GM18873 (cell line): ENCODE results near the gene UBE2J1.

Experiments used
- ATAC-seq: cut with Tn5 transposase; IDR thresholded peaks from one replicate; pipeline ENCODE4 v1.9.1; 2021; ENCODE audit warnings: mild to moderate bottlenecking, moderate library complexity, moderate number of reproducible peaks; ENCODE audit not compliant: unreplicated experiment, low FRiP score

Gene UBE2J1

DNA sequence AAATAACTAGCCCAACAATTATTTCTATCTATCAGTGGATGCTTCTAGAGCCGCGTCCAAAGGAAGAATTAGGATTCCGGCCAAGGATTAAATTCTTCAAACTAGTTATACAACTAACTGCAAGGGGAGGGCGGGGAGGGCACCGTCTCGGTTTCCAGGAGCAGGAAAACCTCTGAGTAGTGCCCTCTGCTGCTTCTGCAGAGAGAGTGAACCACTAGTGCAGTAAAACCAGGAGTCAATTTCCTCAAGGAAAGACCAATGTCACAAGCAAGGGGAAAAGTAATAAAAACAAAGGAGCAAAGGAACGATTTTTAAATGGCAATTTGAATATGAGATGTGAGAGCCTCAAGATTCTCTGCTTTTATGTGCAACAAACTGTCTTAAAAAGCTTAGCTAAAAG is 16.5 kb upstream of the UBE2J1 start:
- no peak for ATAC-seq

DNA sequence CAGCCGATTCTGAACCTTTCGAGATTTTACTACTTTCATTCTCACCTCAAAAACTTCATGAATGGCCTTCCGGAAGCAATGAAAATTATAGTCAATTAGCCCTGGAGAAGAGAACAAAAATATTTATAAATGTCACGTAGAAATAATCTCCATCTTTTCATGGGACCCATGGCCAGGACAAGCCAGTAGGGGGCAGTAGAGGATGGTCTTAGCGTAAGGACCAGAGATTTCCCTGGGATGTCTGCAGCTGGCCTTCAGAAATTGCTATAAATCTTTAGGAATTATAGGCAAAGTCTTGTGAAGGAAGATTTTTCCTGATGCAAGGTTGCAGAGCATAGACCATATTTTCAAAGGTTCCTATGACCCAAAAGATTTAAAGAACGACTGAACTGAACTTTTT is 15.6 kb upstream of the UBE2J1 start:
- ATAC-seq, result no peak

DNA sequence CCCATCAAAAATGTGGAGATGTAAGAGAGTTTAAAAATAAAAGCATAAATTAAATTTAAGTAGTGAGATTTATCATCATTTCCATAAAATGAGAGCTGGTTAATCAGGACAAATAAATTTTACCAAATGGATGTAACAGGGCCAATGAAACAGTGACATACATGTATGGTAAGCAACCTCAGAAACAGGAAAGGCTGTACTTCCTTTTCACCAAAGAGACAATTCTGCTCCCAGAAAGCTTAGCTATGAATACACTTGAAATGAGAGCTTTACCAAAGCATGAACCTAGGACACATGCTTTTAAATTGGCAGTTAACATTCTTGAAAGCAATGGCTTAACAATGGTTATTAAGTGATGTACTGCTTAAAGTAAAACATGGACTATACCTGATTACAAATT is 12.1 kb upstream of the UBE2J1 start:
- no peak for ATAC-seq

DNA sequence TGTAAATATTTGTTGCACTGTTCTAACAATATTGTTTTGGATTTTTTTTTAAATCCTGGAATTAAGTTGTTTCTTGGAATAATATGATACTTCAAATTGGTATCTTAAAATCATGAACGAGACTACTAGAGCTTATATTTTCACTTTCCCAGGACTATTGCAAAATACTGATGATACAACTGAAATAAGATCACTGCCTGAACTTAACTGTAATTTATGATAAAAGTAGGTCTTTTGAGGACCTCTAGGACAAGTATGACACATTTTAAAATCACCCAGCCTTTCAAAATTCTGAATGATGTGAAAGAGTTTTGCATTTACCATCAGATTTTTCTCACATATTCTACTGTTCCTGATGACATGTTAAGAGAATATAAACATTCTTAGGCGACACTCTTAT is 8.6 kb upstream of the UBE2J1 start:
- no peak for ATAC-seq

DNA sequence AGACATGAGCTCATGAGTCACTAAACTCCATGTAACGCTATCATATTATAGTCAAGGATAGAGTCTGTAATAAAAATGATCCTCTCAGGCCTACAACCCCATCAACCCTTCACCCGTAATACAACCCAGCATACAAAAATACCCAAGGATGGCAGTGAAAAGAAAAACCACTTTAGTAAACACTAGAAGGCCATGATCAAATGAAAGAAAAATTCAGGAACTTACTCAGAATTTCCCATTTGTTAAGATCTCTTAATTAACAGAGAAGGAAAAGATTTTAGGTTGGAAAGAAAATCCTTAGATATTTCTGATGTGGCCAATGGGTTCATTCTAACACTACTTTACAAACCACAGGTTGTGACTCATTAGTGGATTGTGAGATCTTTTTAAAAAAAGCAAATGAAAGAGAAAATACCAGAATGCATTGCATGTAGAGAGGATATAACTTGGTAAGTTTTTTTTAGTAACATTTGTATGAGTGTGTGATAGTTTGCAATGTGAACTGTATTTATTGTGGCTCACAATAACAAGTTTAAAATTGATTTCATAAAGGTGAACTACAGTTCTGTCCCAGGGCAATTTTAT is 8.0 kb upstream of the UBE2J1 start:
- ATAC-seq, result peak; percentile 44

DNA sequence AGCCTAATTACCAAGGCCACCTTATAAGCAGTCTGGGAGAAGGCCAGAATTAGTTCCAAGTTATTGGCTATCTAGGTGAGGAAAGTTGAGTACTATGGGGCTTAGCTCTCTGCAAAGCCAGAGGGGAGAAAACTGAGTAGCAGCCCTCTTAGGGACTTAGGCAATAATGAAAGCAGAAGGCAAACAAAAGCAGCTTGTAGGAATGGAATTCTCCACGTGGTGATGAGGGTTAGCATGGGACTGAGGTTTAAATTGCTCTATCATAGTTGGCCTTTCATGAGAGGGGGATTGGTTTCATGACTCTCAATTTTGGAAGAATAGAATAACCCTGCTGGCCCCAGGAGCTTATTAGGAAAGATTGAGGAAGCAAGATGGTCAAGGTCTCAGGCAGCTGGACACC is 7.0 kb upstream of the UBE2J1 start:
- ATAC-seq, result no peak

DNA sequence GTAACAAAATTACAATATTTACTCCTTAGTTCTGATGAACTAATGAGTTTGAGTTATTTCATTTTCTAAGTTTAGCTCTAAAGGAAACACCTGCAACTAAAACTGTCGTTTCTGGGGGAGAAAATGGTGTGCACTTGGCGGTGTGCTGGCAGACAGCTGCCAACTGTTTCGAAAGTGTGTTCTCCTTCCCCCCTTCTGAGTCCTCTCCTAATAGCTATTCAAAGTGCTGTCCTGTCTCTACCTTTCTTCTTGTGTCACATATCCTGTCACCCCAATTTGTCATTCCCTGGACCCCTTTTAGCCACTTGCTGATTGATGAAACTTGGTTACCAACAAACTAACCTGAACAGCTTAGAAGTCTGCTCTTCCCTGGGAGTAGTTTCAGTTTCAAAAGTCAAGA is 4.9 kb upstream of the UBE2J1 start:
- peak; percentile 51 for ATAC-seq

DNA sequence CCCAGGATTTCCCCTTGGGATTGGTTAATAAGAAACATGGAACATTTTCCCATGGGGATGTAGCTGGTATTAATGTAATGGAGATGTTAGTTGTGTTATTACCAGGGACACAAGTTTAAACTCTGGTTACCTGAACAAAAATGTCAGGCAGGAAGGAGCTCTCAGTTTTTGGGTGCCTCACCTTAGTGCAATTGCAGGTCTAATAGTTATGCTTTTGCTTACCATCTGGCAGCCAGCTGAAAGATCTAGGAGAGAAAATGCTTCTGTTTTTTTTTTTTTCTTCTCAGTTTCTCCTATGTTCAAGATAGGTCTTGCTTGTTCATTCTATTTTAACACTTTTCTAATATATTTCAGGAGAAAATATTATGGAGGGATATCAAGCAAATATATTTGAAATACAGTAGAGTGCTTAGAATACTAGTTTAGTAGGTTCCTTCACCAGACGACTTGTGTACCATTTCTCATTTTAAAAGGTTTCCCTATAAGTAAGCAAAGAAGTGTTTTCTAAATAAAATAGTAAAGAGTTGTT is 4.2 kb upstream of the UBE2J1 start:
- ATAC-seq, result no peak

DNA sequence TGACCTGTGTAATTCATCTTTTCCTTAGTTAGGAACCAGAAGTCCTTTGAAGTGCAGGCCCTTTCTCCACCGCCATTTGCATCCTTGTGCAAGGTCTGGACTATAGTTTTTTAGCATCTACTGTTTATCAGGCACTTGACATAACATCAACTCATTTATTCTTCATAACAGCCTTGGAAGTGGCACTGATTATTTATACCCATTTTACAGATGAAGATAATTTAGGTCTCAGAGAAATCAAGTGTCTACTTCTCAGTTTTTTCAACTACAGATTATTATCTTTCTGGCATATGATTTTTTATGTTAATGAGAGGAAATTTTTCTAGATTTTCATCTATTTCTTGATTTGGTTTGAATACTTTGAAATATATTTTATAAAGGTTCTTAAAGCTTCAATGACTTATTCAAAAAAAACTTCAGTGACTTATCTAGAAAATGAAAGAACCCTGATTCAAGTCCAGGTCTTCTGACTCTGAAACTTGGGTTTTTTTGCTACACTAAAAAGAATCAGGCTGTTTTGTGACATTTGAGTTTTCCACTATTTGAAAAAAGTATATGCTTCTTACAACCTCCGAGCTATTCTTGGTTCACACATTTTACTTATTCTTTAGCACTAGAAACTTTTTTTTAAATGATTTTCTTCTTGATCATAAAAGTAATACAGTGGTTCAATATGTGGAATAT is 3.1 kb upstream of the UBE2J1 start:
- ATAC-seq, result no peak

DNA sequence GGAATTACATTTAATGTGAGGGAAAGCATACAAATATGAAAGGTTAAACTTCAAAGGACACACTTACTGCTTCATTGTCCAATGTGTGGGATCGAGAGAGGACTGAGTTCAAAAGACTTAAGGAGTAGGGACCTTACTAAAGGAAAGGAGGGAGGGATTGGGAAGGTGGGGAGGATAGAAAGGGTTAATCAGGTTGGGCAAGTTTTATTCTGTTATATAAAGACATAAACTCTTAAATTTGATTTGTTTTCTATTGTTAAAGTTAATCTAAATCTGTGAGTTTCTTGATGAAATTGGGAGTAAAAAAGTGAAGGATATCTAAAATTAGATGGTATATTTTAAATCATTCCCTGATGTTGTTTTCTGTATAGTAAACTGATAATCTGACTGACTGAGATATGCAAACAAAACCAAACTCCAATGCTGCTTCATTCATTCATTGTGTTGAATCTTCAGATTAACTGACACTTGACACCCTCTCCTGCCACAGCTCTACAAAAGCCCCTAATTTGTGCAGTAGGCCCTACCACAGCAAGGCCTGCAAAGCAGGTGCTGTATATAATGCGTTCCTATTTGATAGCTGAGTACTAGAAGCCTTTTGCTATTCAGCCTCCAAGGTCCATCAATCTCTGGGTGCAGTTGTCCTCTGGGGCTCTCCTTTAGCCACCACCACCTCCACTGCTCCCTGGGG is 1.3 kb upstream of the UBE2J1 start:
- peak; percentile 19 for ATAC-seq

DNA sequence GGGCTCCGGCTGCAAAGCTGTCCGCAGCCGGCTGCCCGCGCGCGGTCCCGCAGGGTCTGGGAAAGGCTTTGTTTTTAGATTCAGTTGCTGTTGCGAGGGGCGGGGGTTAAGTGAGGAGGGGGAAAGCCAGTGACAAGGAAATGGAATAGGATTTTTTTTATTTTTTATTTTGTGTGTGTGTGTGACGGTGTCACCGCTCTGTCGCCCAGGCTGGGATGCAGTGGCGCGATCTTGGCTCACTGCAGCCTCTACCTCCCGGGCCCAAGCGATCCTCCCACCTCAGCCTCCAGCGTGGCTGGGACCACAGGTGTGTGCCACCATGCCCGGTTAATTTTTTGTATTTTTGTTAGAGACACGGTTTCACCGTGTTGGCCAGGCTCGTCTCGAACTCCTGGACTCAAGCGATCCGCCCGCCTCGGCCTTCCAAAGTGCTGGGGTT is 615 bp upstream of the UBE2J1 start:
- no peak for ATAC-seq

DNA sequence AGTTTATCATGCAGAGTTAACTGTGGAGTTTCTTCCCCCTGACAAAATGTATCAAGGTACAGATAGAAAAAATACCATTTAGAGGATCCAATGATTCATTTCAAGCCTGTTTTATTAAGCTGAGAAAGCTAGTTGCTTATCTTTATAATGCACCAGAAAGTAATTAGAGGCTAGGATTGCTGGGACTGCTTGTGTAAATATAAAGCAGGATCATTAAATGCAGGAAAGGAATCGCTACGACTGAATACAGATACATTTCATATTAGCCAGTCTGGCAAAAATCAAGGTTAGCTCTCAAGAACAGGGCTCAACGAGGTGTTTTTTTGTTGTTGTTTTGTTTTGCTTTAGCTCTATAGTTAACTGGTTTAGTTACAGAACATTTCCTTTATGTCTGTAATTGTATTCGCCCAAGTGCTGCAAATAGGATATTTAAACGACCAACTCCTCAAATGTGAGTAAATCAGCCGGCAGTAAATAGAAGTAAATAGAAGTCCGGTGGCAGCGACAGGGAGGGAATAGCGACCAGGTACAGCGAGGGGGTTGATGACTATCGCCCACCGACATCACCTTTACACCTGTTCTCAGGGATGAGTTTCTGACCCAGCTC is 748 bp downstream of the UBE2J1 start:
- ATAC-seq, result no peak

DNA sequence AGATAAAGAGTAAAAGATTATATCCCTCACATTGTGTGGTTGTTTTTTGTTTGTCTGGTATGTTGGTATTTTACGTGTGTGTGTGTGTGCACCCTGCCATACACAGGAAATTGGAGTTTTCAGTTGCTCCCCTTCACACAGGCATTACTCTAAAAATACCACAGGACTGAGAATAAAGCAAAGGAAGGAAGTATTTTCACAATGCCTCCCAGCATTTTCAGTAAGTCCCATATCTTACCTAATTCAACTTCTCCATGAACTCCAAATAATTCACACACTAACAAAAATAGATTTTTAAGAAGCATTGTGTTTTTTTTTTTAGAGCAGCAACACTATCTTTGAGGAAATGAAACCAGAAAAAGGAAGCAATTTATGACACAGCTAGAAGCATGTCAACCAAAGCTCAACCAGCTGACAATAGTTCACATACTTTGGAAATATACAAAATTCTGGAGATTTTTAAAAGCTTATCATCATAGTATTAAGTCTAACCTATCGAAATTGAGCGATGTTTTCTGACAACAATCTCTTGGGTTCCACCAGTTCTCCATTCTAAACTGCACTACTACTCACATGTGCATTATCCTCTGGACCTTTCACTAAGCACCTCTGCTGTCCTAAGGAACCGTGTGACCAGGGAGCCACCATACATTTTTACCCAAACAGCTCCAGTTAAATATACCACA is 2.1 kb downstream of the UBE2J1 start:
- ATAC-seq, result peak; percentile 39

DNA sequence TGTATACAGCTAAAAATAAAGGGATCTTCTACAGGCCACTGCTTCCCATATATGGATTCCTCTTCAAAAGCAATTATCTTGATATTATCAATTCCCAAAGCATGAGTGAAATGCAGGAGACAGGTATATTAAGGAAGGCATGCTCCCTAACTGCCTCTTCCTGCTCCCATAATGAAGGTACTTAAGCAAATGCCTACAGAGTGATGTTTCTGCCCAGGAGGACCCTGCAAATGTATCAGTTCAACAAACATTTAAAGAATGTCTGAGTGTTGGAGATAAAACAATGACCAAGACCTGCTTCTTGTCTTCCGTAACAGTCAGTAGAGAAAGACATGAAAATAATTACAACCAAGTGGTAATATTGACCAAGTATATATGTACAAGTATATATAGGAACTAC is 4.2 kb downstream of the UBE2J1 start:
- ATAC-seq, result no peak

DNA sequence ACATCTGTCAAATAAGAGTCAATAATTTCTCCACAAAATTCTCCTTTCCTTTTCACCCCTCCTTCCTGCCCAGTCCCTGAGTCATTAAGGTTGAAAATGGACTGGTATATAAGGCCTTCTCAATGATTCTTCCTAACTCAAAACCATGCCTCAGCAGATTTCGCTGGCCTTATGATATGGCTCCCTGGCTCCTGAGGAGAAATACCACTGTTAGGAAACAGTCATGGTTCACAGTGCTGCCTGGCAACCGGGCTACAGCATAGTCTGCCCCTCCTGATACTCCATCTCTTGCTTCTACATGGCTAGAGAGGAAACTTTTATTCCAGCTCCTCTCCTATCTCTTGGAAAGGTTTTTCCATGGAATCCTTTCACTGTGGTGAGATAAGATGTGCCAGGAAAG is 4.7 kb downstream of the UBE2J1 start:
- ATAC-seq, result no peak

DNA sequence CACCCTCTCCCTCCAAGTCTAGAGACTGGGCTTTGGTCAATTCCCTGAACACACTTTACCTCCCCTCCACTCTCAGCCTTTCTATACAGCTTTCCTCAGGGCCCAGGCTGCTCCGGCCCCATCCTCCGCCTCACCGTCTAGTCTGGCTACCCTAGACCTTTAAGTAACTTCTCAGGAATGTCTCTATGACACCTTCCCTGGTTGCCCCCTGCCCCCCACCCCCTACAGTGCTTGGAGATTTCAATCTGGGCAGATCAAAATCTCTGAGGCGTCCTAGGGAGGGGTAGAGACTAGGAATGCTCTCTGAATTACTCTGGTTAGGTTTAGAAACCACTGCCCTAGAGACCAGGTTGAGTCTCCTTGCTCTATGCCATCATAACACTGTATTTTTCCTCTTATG is 6.1 kb downstream of the UBE2J1 start:
- ATAC-seq, result no peak

DNA sequence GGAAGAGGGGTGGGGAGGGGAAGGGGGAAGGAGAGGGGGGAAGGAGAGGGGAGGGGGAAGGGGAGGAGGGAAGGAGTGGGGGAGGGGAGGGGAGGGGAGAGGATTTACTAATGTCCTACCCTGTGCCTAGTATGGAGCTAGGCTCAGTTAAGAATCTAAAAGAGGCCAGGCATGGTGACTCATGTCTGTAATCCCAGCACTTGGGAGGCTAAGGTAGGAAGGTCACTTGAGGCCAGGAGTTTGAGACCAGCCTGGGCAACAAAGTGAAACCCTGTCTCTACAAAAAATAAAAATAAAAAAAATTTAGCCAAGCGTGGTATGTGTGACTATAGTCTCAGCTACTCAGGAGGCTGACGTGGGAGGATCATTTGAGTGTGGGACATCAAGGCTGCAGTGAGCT is 13.0 kb downstream of the UBE2J1 start:
- no peak for ATAC-seq

DNA sequence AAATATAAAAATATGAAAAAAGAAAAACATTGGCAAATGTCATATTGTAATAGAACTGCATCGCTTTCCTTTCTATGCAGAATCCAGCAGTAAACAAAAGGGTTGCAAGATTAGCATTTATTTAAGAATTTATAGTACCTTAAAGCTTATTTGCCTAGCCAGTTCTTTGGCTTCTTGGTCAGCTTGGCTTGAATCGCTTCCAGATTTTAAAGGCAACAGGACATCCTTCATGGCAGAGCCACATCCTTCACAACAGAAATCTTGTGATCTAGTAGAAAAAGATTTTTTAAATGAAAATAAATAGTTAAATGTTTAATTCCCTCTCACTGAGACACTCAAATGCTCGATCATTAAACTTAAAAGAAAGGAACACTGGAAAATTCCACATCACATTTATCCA is 17.4 kb downstream of the UBE2J1 start:
- ATAC-seq, result no peak

DNA sequence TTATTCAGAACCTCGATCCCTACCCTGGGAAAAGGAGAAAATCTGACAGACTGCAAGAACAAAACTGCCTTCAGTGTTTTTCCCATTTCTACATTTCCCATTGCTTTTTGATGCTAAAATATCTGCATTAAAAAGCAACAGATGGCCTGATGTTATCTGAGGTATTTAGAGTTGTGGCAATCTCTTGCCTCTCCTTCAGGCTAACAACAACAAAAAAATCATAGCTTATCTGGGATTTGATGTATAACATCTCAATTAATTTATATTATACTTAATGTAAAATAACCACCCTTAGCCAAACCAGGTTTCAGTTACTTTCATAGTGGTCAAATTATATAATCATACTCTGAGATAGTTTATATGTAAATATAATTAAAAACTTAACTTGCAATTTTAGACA is 21.6 kb downstream of the UBE2J1 start:
- ATAC-seq, result no peak

DNA sequence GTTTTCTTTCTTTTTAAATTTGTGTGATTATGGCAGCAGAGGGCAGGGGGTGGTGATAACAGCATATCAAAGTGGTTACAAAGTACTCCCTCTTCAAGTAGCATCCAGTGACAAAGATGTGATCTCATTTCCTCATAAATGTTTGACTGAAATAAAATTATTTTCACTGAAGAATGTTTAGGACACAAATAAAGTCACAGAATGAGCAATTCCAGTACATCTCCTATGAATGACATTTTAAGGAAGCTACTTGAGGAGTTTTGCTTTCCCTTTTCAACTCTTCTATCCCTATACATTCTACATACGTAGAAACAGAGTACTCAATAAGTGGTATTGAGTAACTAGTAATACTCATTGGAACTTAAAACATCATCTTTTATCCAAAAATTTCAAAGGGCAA is 23.5 kb downstream of the UBE2J1 start:
- no peak for ATAC-seq

DNA sequence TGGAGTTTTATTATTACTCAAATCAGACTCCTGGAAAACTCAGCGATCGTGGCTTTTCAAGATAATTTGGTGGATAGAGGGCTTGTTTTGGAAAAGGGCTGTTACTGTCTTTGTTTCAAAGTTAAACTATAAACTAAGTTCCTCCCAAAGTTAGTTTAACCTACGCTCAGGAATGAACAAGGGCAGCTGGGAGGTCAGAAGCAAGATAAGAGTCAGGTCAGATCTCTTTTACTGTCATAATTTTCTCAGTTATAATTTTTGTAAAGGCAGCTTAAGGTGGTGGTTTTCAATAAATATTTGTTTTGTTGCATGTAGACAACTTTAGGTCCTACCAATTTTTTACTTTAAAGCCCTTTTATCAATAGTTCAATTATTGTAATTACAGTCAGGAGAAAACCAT is 28.2 kb downstream of the UBE2J1 start:
- ATAC-seq, result no peak
